Globus pallidus (tissue), 1 donor: ENCODE data around the gene POLD2.
A peak's percentile ranks its signal among the peaks of the same experiment; 100 is the strongest.
"Not testable (repeated sequence)": the region's sequence is repeated elsewhere in the genome, so short reads cannot be mapped to it uniquely, and the experiment has no call there.

Experiments
- DNase-seq: peaks from one replicate; pipeline ENCODE4 v3.0.0-alpha.2; 2015; ENCODE audit warnings: low spot score

Gene POLD2

GRCh38 chr7:44123190-44124003 is at the start of gene POLD2:
Gene POLD2, minus strand, starts transcription at chr7:44123548. Its CDS starts 1,495 bp downstream, at chr7:44122053.
- peak; percentile 96 for DNase-seq

GRCh38 chr7:44172803-44173424 is 49.6 kb upstream of the POLD2 start:
- DNase-seq, result no peak

- no peak for DNase-seq
Observed at GRCh38 chr7:44172352-44172751, 49.0 kb upstream of the POLD2 start.

- not testable (repeated sequence) for DNase-seq
Observed at GRCh38 chr7:44171901-44172300, 48.6 kb upstream of the POLD2 start.

GRCh38 chr7:44167920-44168319 is 44.6 kb upstream of the POLD2 start:
- no peak for DNase-seq

- DNase-seq, result no peak
Observed at GRCh38 chr7:44163591-44163990, 40.2 kb upstream of the POLD2 start.

GRCh38 chr7:44162785-44163395 is 39.5 kb upstream of the POLD2 start:
- DNase-seq, result no peak

GRCh38 chr7:44162179-44162578 is 38.8 kb upstream of the POLD2 start:
- DNase-seq, result no peak

GRCh38 chr7:44161371-44161770 is 38.0 kb upstream of the POLD2 start:
- no peak for DNase-seq

- DNase-seq, result no peak
Observed at GRCh38 chr7:44159824-44160630, 36.7 kb upstream of the POLD2 start.

- DNase-seq, result peak; percentile 54
Observed at GRCh38 chr7:44158873-44159631, 35.7 kb upstream of the POLD2 start.

- DNase-seq, result no peak
Observed at GRCh38 chr7:44158096-44158872, 34.9 kb upstream of the POLD2 start.

GRCh38 chr7:44157116-44158080 is 34.0 kb upstream of the POLD2 start:
- no peak for DNase-seq

GRCh38 chr7:44156453-44157010 is 33.2 kb upstream of the POLD2 start:
- no peak for DNase-seq

GRCh38 chr7:44155191-44156185 is 32.1 kb upstream of the POLD2 start:
- no peak for DNase-seq

GRCh38 chr7:44154703-44155102 is 31.4 kb upstream of the POLD2 start:
- no peak for DNase-seq

GRCh38 chr7:44153948-44154335 is 30.6 kb upstream of the POLD2 start:
- DNase-seq, result no peak
